Caco-2 (cell line): ENCODE measurements around the gene MLC1. TPM values are rescaled to one million over a fixed set of nuclear protein-coding genes. Genes with fewer than 3 reads are reported as not detected.
A peak's percentile ranks its signal among the peaks of the same experiment; 100 is the strongest.

Source experiments
- BruUV-seq: library from RNA; stranded (reverse); fragments of 400-500 nt; replicated peaks from 2 replicates; lab custom pipeline; 2021; lab: Mats Ljungman, UMichigan
- CTCF ChIA-PET: fragments of 300-600 bp; sonication (Branson Sonifier 250); formaldehyde crosslinking; loops from one replicate; lab custom pipeline; 2022; ENCODE audit warnings: antibody characterized with exemption; lab: Charles Lee
- POLR2A ChIA-PET: fragments of 300-600 bp; sonication (Branson Sonifier 250); formaldehyde crosslinking; loops from one replicate; lab custom pipeline; 2022; ENCODE audit warnings: antibody characterized with exemption; lab: Charles Lee
- DNase-seq, 2 experiments: peaks; one replicate each; pipeline versions ENCODE4 v3.0.0 to v3.0.0-alpha.2; 2020 to 2022
- H3K27me3 ChIP-seq: replicated peaks from 2 replicates; pipeline ENCODE4 v1.6.0; 2011; ENCODE audit warnings: low read length; ENCODE audit not compliant: control insufficient read depth, insufficient read depth
- H3K36me3 ChIP-seq: 2 replicates; pipeline ENCODE4 v1.5.1; 2011; ENCODE audit warnings: low read length; ENCODE audit not compliant: control insufficient read depth, insufficient read depth
- H3K4me1 ChIP-seq: fragments of 250-450 bp; sonication (Bioruptor Pico); 2 replicates; pipeline ENCODE4 v1.5.1; 2020; ENCODE audit warnings: mild to moderate bottlenecking
- H3K4me3 ChIP-seq: 2 replicates; pipeline ENCODE4 v1.5.1; 2011; ENCODE audit warnings: low read depth, mild to moderate bottlenecking, control low read depth, low read length
- H3K9me3 ChIP-seq: fragments of 250-450 bp; sonication (Bioruptor Pico); 2 replicates; pipeline ENCODE4 v1.5.1; 2020; ENCODE audit warnings: mild to moderate bottlenecking, moderate library complexity
- H3K27ac Mint-ChIP-seq: one replicate; pipeline ENCODE4 v1.8.0; 2022; ENCODE audit warnings: mixed read lengths; ENCODE audit not compliant: unreplicated experiment
- H3K27me3 Mint-ChIP-seq: one replicate; pipeline ENCODE4 v1.8.0; 2022; ENCODE audit warnings: mixed read lengths; ENCODE audit not compliant: insufficient read depth, unreplicated experiment
- H3K36me3 Mint-ChIP-seq: one replicate; pipeline ENCODE4 v1.8.0; 2022; ENCODE audit warnings: mild to moderate bottlenecking, mixed read lengths; ENCODE audit not compliant: insufficient read depth, unreplicated experiment
- H3K4me1 Mint-ChIP-seq: one replicate; pipeline ENCODE4 v1.8.0; 2022; ENCODE audit warnings: low read depth, mixed read lengths; ENCODE audit not compliant: unreplicated experiment
- H3K4me3 Mint-ChIP-seq: one replicate; pipeline ENCODE4 v1.8.0; 2022; ENCODE audit warnings: mild to moderate bottlenecking, moderate library complexity, mixed read lengths; ENCODE audit not compliant: unreplicated experiment
- H3K9me3 Mint-ChIP-seq: one replicate; pipeline ENCODE4 v1.8.0; 2022; ENCODE audit warnings: mixed read lengths; ENCODE audit not compliant: unreplicated experiment
- CTCF ChIP-seq, 2 experiments: fragments of 200-600 bp in 1 of 2; IDR thresholded peaks; 1 replicate in 1 of 2; 2 replicates in 1 of 2; pipeline versions ENCODE4 v1.5.1 to v1.8.0; 2011 to 2022; ENCODE audit warnings: antibody characterized with exemption in 1 of 2, control low read depth in 1 of 2, inconsistent platforms in 1 of 2, low read depth in 1 of 2, low read length in 1 of 2, mild to moderate bottlenecking in 1 of 2, moderate library complexity in 1 of 2; ENCODE audit not compliant: insufficient read depth in 1 of 2, severe bottlenecking in 1 of 2, unreplicated experiment in 1 of 2
- intact Hi-C: fragments of 100-400 bp; cut with micrococcal nuclease; formaldehyde crosslinking; loops from one replicate; pipeline ENCODE4 v1.10.0; 2022; ENCODE audit not compliant: unreplicated experiment
- total RNA-seq: library from RNA; stranded (reverse); gene quantifications from 2 replicates; pipeline ENCODE4 v1.2.3, GENCODE V29; 2022

MLC1 gene
- total RNA-seq, 1 experiment from 2014 or later, result 0.14 TPM

- H3K4me3 ChIP-seq, result no peak overlapping the region
- TF ChIP-seq CTCF (IDR thresholded peaks at IDR 0.05; ENCODE audit: insufficient read depth in 1 of 2, low read depth in 1 of 2, low read length in 1 of 2, severe bottlenecking in 1 of 2, unreplicated experiment in 1 of 2), result no peak
- Mint-ChIP-seq H3K27me3 (no peaks in the 10 kb centered on the region), H3K4me1 (peaks cover 9% of the 10 kb centered on the region), H3K4me3 (no peak overlapping the region), H3K36me3 (no peaks in the 10 kb centered on the region), H3K27ac (no peak overlapping the region), H3K9me3 (no peaks in the 10 kb centered on the region)
- H3K36me3 ChIP-seq, result no peaks in the 10 kb centered on the region
- H3K9me3 ChIP-seq, result no peaks in the 10 kb centered on the region
- POLR2A ChIA-PET, result no interaction called here
- peaks cover 23% of the 10 kb centered on the region for H3K4me1 ChIP-seq
- H3K27me3 ChIP-seq, result no peaks in the 10 kb centered on the region
- intact Hi-C loops, result no loop called here
- CTCF ChIA-PET, result no interaction called here
- no TSS peak for BruUV-seq
- DNase-seq, result no peak
Measured at GRCh38 chr22:50080077-50080465, 5.2 kb downstream of the MLC1 start.

GRCh38 chr22:50078761-50079160, 6.5 kb downstream of the MLC1 start:
- Mint-ChIP-seq H3K27me3 (no peaks in the 10 kb centered on the region), H3K4me3 (no peak overlapping the region), H3K36me3 (no peaks in the 10 kb centered on the region), H3K9me3 (no peaks in the 10 kb centered on the region), H3K27ac (no peak overlapping the region), H3K4me1 (peaks cover 9% of the 10 kb centered on the region)
- no peak overlapping the region for H3K4me3 ChIP-seq
- no TSS peak for BruUV-seq
- peaks cover 20% of the 10 kb centered on the region for H3K4me1 ChIP-seq
- ChIA-PET CTCF (no interaction called here), POLR2A (no interaction called here)
- no peaks in the 10 kb centered on the region for H3K36me3 ChIP-seq
- DNase-seq, result peak in 1 of 2 experiments; percentile 52
- H3K27me3 ChIP-seq, result no peaks in the 10 kb centered on the region
- intact Hi-C loops, result no loop called here
- H3K9me3 ChIP-seq, result no peaks in the 10 kb centered on the region
- no peak for TF ChIP-seq CTCF (IDR thresholded peaks at IDR 0.05; ENCODE audit: insufficient read depth in 1 of 2, low read depth in 1 of 2, low read length in 1 of 2, severe bottlenecking in 1 of 2, unreplicated experiment in 1 of 2)

- Histone ChIP-seq H3K4me3 (no peak overlapping the region), H3K4me1 (peaks cover 15% of the 10 kb centered on the region), H3K9me3 (no peaks in the 10 kb centered on the region), H3K36me3 (no peaks in the 10 kb centered on the region), H3K27me3 (no peaks in the 10 kb centered on the region)
- Mint-ChIP-seq H3K4me3 (no peak overlapping the region), H3K27me3 (no peaks in the 10 kb centered on the region), H3K4me1 (peaks cover 6% of the 10 kb centered on the region), H3K27ac (no peak overlapping the region), H3K36me3 (no peaks in the 10 kb centered on the region), H3K9me3 (no peaks in the 10 kb centered on the region)
- ChIA-PET POLR2A (no interaction called here), CTCF (interaction anchor here (0.7 kb wide), 1 partner anchor 212 kb away, joined by 4 read pairs; no protein-coding TSS in a partner anchor)
- intact Hi-C loops, result no loop called here
- no peak for DNase-seq
- no TSS peak for BruUV-seq
- no peak for TF ChIP-seq CTCF (IDR thresholded peaks at IDR 0.05; ENCODE audit: insufficient read depth in 1 of 2, low read depth in 1 of 2, low read length in 1 of 2, severe bottlenecking in 1 of 2, unreplicated experiment in 1 of 2)
Measured at GRCh38 chr22:50078246-50078645, 7.0 kb downstream of the MLC1 start.
